Smooth muscle cell (in vitro differentiated cells): ENCODE results near the gene MIOS. TPM values are rescaled to one million over a fixed set of nuclear protein-coding genes. Genes with fewer than 3 reads are reported as not detected.

ENCODE experiments used
- DNase-seq: peaks from one replicate; lab custom pipeline; 2025; ENCODE audit not compliant: unreplicated experiment; lab: John Stamatoyannopoulos, UW
- H2AFZ ChIP-seq: fragments of 200-600 bp; sonication (generic); 2 replicates; pipeline ENCODE4 v1.6.0; 2016; ENCODE audit warnings: antibody characterized with exemption, low read depth, mild to moderate bottlenecking
- H3F3A ChIP-seq: fragments of 200-600 bp; sonication (generic); 2 replicates; pipeline ENCODE4 v1.6.0; 2017; ENCODE audit warnings: antibody characterized with exemption, low read depth
- H3K27ac ChIP-seq: fragments of 200-600 bp; sonication (generic); 2 replicates; pipeline ENCODE4 v1.5.1; 2016; ENCODE audit warnings: low read depth, mild to moderate bottlenecking
- H3K27me3 ChIP-seq: fragments of 200-600 bp; sonication (generic); 2 replicates; pipeline ENCODE4 v1.6.1; 2016; ENCODE audit warnings: low read depth, mild to moderate bottlenecking
- H3K36me3 ChIP-seq: fragments of 200-600 bp; sonication (generic); 2 replicates; pipeline ENCODE4 v1.5.1; 2016; ENCODE audit warnings: low read depth
- H3K4me1 ChIP-seq: fragments of 200-600 bp; sonication (generic); 2 replicates; pipeline ENCODE4 v1.5.1; 2016; ENCODE audit warnings: low read depth
- H3K4me2 ChIP-seq: fragments of 200-600 bp; sonication (generic); 2 replicates; pipeline ENCODE4 v1.6.0; 2016; ENCODE audit warnings: mild to moderate bottlenecking
- H3K4me3 ChIP-seq: fragments of 200-600 bp; sonication (generic); 2 replicates; pipeline ENCODE4 v1.5.1; 2016; ENCODE audit warnings: mild to moderate bottlenecking
- H3K79me2 ChIP-seq: fragments of 200-600 bp; sonication (generic); 2 replicates; pipeline ENCODE4 v1.6.0; 2016; ENCODE audit warnings: low read depth, mild to moderate bottlenecking
- H3K9ac ChIP-seq: fragments of 200-600 bp; sonication (generic); 2 replicates; pipeline ENCODE4 v1.6.0; 2016; ENCODE audit warnings: low read depth
- H3K9me3 ChIP-seq: fragments of 200-600 bp; sonication (generic); replicated peaks from 2 replicates; pipeline ENCODE4 v1.5.1; 2016; ENCODE audit warnings: low read depth
- H4K20me1 ChIP-seq: fragments of 200-600 bp; sonication (generic); 2 replicates; pipeline ENCODE4 v1.6.0; 2016; ENCODE audit warnings: low read depth
- WGBS: methylation state at CpG from one replicate; pipeline ENCODE4 v1.1.7; 2016; ENCODE audit warnings: low lambda C conversion rate; 5-methylcytosine and 5-hydroxymethylcytosine counted together
- polyA plus RNA-seq: library from polyadenylated mRNA; unstranded; fragments of >200 nt; fragmentation: Nextera tagmentation; extraction: Ambion mirVana; gene quantifications from 2 replicates; pipeline ENCODE4 v1.2.1, GENCODE V29; 2016
- total RNA-seq: library from RNA; depleted of rRNA; stranded (reverse); fragments of >200 nt; gene quantifications from 2 replicates; pipeline ENCODE4 v1.2.3, GENCODE V29; 2014
- TF ChIP-seq, protein P1 (sequence below): fragments of 200-600 bp; sonication (generic); IDR thresholded peaks from 2 replicates; pipeline ENCODE4 v1.5.1; 2017; ENCODE audit warnings: borderline replicate concordance, mild to moderate bottlenecking, antibody characterized with exemption; ENCODE audit not compliant: insufficient read depth, poor library complexity, severe bottlenecking

The MIOS gene
- total RNA-seq = 25.9 and 30.7 TPM in 2 replicates
- 10.3 and 16.5 TPM in 2 replicates for polyA plus RNA-seq

DNA sequence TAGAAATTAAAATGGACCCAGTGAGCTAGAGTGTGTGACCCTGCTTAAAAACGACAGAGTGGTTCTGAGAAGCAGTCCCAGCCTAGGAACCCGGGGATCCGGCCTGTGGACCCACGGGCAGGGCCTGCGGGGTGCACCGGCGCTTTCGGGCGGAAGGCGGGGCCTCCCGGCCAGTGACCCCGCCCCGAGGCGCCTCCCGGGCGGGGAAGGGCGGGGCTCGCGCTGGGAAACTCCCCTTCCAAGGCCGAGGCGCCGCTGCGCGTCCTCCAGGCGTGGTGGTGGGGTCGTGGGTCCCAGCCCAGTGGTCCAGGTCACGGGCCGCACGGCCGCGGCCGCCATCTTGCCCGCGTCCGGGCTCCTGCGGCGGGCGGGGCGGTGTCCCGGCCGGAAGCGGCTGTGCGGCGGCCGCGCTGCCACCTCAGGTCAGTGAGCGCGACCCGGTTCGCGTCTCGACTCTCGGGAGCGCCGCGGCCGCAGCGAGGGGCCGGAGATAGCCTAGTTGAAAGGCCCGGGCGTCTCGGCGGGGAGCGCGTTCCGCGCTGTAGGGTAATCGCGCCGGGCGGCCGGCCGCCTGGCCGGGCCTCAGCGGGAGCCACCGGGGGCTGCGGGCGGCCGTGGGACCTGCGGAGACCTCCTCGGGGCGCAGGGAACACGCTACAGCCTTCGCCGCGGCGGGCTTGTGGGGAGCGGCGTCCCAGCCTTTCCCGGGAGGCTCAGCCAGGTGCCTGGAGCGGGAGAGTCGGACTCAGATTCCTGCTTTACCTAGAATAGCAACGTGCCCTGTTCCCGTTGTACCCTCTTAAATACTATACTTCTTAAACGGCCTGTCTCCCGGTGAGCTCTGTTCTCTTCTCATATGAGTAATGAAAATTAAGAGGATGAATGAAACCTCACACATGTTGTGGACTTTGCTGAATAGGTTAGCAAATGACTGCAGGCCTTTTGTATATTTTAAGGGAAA is at the start of gene MIOS:
Gene MIOS, plus strand, starts transcription at position 234 of the 961 bp plus-strand sequence. CDS start 5,592 bp downstream, outside the sequence.
- H3K27ac ChIP-seq = peak within 1 kb of the TSS; percentile 81
- H3K36me3 ChIP-seq = no peaks in the 10 kb centered on the region
- peaks cover 17% of the 10 kb centered on the region for H3K4me1 ChIP-seq
- TF ChIP-seq, protein P1, sequence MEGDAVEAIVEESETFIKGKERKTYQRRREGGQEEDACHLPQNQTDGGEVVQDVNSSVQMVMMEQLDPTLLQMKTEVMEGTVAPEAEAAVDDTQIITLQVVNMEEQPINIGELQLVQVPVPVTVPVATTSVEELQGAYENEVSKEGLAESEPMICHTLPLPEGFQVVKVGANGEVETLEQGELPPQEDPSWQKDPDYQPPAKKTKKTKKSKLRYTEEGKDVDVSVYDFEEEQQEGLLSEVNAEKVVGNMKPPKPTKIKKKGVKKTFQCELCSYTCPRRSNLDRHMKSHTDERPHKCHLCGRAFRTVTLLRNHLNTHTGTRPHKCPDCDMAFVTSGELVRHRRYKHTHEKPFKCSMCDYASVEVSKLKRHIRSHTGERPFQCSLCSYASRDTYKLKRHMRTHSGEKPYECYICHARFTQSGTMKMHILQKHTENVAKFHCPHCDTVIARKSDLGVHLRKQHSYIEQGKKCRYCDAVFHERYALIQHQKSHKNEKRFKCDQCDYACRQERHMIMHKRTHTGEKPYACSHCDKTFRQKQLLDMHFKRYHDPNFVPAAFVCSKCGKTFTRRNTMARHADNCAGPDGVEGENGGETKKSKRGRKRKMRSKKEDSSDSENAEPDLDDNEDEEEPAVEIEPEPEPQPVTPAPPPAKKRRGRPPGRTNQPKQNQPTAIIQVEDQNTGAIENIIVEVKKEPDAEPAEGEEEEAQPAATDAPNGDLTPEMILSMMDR = no peak
- peak within 1 kb of the TSS; percentile 83 for H3K4me3 ChIP-seq
- WGBS = under 1% methylated on average over 87 of the region's 96 CpGs
- H4K20me1 ChIP-seq = peaks cover 3% of the 10 kb centered on the region
- peaks cover 13% of the 10 kb centered on the region for H3F3A ChIP-seq
- no peaks in the 10 kb centered on the region for H3K9me3 ChIP-seq
- no peaks in the 10 kb centered on the region for H3K27me3 ChIP-seq
- peaks cover 39% of the 10 kb centered on the region for H3K79me2 ChIP-seq
- peak within 1 kb of the TSS; percentile 97 for H3K4me2 ChIP-seq
- peak within 1 kb of the TSS; percentile 91 for H3K9ac ChIP-seq
- peak within 1 kb of the TSS; percentile 88 for H2AFZ ChIP-seq
- DNase-seq = peak; percentile 52

DNA sequence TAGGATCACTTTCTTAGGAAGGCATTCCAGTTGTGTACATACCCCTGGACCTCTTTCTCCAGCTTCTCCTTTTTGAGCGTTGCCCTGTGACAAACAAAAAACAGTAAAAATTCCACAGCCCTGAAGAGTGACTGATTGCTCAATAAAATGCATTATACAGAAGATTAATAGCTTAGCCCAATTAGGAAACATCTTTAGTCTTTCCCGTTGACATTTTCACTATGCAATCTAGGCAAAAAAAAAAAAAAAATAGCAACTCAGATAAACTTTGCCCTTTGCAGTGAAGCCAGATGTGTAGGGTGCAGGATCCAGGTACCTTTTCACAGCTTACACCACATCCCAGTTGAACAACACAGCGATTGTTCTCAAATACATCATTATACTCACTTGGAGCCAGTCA is 48.9 kb upstream of the MIOS start:
- Histone ChIP-seq H3K27me3 (no peaks in the 10 kb centered on the region), H3F3A (no peaks in the 10 kb centered on the region), H3K79me2 (no peaks in the 10 kb centered on the region), H3K27ac (no peak overlapping the region), H4K20me1 (no peaks in the 10 kb centered on the region), H3K4me3 (no peak overlapping the region), H3K9me3 (no peaks in the 10 kb centered on the region), H2AFZ (no peak overlapping the region), H3K9ac (no peak overlapping the region), H3K4me2 (no peak overlapping the region), H3K36me3 (no peaks in the 10 kb centered on the region), H3K4me1 (no peaks in the 10 kb centered on the region)
- 42% methylated on average over 3 of the region's 3 CpGs for WGBS
- TF ChIP-seq, protein P1 = no peak
- DNase-seq = no peak

DNA sequence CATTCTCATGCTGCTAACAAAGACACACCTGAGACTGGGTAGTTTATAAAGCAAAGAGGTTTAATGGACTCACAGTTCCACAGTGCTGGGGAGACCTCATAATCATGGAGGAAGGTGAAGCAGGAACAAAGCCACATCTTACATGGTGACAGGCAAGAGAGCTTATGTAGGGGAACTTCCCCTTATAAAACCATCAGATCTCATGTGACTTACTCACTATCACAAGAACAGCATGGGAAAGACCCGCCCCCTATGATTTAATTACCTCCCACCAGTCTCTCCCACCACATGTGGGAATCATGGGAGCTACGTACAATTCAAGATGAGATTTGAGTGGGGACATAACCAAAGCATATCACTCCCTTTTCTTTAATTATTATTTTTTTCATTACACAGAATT is 47.6 kb upstream of the MIOS start:
- Histone ChIP-seq H3K27ac (no peak overlapping the region), H2AFZ (no peak overlapping the region), H4K20me1 (no peaks in the 10 kb centered on the region), H3K79me2 (no peaks in the 10 kb centered on the region), H3K4me1 (no peaks in the 10 kb centered on the region), H3K9ac (no peak overlapping the region), H3K27me3 (no peaks in the 10 kb centered on the region), H3K4me2 (no peak overlapping the region), H3K36me3 (no peaks in the 10 kb centered on the region), H3K9me3 (no peaks in the 10 kb centered on the region), H3F3A (no peaks in the 10 kb centered on the region), H3K4me3 (no peak overlapping the region)
- no peak for DNase-seq
- TF ChIP-seq, protein P1 = no peak
- 80% methylated on average over 2 of the region's 2 CpGs for WGBS
